Hepatocyte (in vitro differentiated cells): ENCODE measurements around the gene GDPGP1. TPM values are rescaled to one million over a fixed set of nuclear protein-coding genes. Genes with fewer than 3 reads are reported as not detected.

Experiments used
- DNase-seq: peaks from one replicate; pipeline ENCODE4 v3.0.0-alpha.2; 2016; ENCODE audit warnings: low spot score
- H2AFZ ChIP-seq: fragments of 200-600 bp; sonication (generic); 2 replicates; pipeline ENCODE4 v1.6.0; 2016; ENCODE audit warnings: antibody characterized with exemption, mild to moderate bottlenecking
- H3K27ac ChIP-seq: fragments of 200-600 bp; sonication (generic); 2 replicates; pipeline ENCODE4 v1.5.1; 2016; ENCODE audit warnings: mild to moderate bottlenecking
- H3K27me3 ChIP-seq: fragments of 200-600 bp; sonication (generic); 2 replicates; pipeline ENCODE4 v1.6.1; 2016
- H3K36me3 ChIP-seq: fragments of 200-600 bp; sonication (generic); replicated peaks from 2 replicates; pipeline ENCODE4 v1.5.1; 2016; ENCODE audit warnings: low read depth; ENCODE audit not compliant: insufficient read depth
- H3K4me1 ChIP-seq: fragments of 200-600 bp; sonication (generic); 2 replicates; pipeline ENCODE4 v1.5.1; 2016; ENCODE audit warnings: mild to moderate bottlenecking, moderate library complexity; ENCODE audit not compliant: insufficient read depth
- H3K4me2 ChIP-seq: fragments of 200-600 bp; sonication (generic); 2 replicates; pipeline ENCODE4 v1.6.0; 2016
- H3K4me3 ChIP-seq: fragments of 200-600 bp; sonication (generic); 2 replicates; pipeline ENCODE4 v1.5.1; 2016; ENCODE audit warnings: mild to moderate bottlenecking
- H3K79me2 ChIP-seq: fragments of 200-600 bp; sonication (generic); 2 replicates; pipeline ENCODE4 v1.6.0; 2017; ENCODE audit warnings: mild to moderate bottlenecking
- H3K9me2 ChIP-seq: fragments of 200-600 bp; sonication (generic); replicated peaks from 2 replicates; pipeline ENCODE4 v1.6.0; 2017; ENCODE audit warnings: mild to moderate bottlenecking; ENCODE audit not compliant: insufficient read depth
- H3K9me3 ChIP-seq: fragments of 200-600 bp; sonication (generic); 2 replicates; pipeline ENCODE4 v1.5.1; 2016; ENCODE audit warnings: low read depth, mild to moderate bottlenecking
- H4K20me1 ChIP-seq: fragments of 200-600 bp; sonication (generic); 2 replicates; pipeline ENCODE4 v1.6.0; 2016; ENCODE audit warnings: mild to moderate bottlenecking; ENCODE audit not compliant: insufficient read depth, poor library complexity, severe bottlenecking
- EZH2 ChIP-seq: fragments of 200-600 bp; sonication (generic); IDR thresholded peaks from 2 replicates; pipeline ENCODE4 v1.6.1; 2016; ENCODE audit warnings: antibody characterized with exemption, mild to moderate bottlenecking, borderline replicate concordance
- EZH2phosphoT487 ChIP-seq: fragments of 200-600 bp; sonication (generic); IDR thresholded peaks from one replicate; pipeline ENCODE4 v1.6.1; 2018; ENCODE audit warnings: antibody characterized with exemption, mild to moderate bottlenecking, low read depth, moderate library complexity; ENCODE audit not compliant: unreplicated experiment, severe bottlenecking
- whole genome bisulfite sequencing: methylation state at CpG from one replicate; pipeline ENCODE4 v1.1.6; 2016; ENCODE audit warnings: low lambda C conversion rate; ENCODE audit errors: missing lambda C conversion rate; 5-methylcytosine and 5-hydroxymethylcytosine counted together
- polyA plus RNA-seq: library from polyadenylated mRNA; unstranded; fragments of >200 nt; fragmentation: Nextera tagmentation; extraction: Ambion mirVana; gene quantifications from 2 replicates; pipeline ENCODE4 v1.2.1, GENCODE V29; 2016
- total RNA-seq: library from RNA; depleted of rRNA; stranded (reverse); fragments of >200 nt; gene quantifications from 2 replicates; pipeline ENCODE4 v1.2.3, GENCODE V29; 2014
- TF ChIP-seq, protein P1 (sequence below): fragments of 200-600 bp; sonication (generic); IDR thresholded peaks from 2 replicates; pipeline ENCODE4 v1.5.1; 2016; ENCODE audit warnings: antibody characterized with exemption, mild to moderate bottlenecking; ENCODE audit not compliant: poor library complexity

GDPGP1 gene
- total and polyA plus RNA-seq, 2 experiments from 2014 or later, result 0.56 to 6.8 TPM

DNA sequence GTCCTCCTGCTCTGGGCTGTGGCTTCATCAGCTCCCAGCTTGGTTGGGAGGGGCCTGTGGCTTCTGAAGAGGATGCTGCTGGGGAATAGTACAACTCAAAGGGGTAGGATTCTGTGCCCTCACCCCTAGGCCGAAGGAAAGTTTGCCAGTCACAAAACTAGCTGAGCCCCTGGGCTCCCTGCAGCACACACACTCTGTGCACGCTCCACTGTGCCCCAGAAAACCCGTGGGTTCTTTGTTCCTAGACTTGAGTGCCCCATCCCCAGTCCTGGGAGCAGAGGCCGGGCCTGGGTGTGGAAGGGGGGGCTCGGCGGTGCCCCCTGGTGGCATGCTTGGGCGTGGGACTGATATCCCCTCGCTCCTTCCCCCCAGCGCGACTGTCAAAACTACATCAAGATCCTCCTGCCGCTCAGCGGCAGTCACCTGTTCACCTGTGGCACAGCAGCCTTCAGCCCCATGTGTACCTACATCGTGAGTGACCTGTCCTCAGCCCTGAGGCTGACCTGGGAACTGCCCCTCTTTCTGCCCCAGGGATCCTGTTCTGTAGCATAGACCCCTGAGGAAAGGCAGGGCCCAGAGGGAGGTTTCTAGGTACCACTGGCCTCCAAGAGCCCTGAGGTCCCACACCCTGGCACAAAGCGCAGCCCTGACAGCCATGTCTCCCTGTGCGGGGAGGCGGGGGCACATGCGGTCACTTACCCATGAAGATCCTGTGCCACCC lies 14.4 kb upstream of the GDPGP1 start:
- no peaks in the 10 kb centered on the region for H3K9me3 ChIP-seq
- H3K79me2 ChIP-seq, result peaks cover 31% of the 10 kb centered on the region
- H3K4me1 ChIP-seq, result peaks cover 3% of the 10 kb centered on the region
- no peak overlapping the region for H3K4me3 ChIP-seq
- no peak for TF ChIP-seq EZH2
- TF ChIP-seq, protein P1, sequence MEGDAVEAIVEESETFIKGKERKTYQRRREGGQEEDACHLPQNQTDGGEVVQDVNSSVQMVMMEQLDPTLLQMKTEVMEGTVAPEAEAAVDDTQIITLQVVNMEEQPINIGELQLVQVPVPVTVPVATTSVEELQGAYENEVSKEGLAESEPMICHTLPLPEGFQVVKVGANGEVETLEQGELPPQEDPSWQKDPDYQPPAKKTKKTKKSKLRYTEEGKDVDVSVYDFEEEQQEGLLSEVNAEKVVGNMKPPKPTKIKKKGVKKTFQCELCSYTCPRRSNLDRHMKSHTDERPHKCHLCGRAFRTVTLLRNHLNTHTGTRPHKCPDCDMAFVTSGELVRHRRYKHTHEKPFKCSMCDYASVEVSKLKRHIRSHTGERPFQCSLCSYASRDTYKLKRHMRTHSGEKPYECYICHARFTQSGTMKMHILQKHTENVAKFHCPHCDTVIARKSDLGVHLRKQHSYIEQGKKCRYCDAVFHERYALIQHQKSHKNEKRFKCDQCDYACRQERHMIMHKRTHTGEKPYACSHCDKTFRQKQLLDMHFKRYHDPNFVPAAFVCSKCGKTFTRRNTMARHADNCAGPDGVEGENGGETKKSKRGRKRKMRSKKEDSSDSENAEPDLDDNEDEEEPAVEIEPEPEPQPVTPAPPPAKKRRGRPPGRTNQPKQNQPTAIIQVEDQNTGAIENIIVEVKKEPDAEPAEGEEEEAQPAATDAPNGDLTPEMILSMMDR, result peak; percentile 50
- peak; percentile 60 for DNase-seq
- no peak overlapping the region for H3K4me2 ChIP-seq
- no peaks in the 10 kb centered on the region for H3K27me3 ChIP-seq
- no peaks in the 10 kb centered on the region for H3K36me3 ChIP-seq
- 68% methylated on average over 17 of the region's 17 CpGs for WGBS
- H4K20me1 ChIP-seq, result no peaks in the 10 kb centered on the region
- H3K27ac ChIP-seq, result no peak overlapping the region
- H3K9me2 ChIP-seq, result no peaks in the 10 kb centered on the region
- no peak overlapping the region for H2AFZ ChIP-seq

DNA sequence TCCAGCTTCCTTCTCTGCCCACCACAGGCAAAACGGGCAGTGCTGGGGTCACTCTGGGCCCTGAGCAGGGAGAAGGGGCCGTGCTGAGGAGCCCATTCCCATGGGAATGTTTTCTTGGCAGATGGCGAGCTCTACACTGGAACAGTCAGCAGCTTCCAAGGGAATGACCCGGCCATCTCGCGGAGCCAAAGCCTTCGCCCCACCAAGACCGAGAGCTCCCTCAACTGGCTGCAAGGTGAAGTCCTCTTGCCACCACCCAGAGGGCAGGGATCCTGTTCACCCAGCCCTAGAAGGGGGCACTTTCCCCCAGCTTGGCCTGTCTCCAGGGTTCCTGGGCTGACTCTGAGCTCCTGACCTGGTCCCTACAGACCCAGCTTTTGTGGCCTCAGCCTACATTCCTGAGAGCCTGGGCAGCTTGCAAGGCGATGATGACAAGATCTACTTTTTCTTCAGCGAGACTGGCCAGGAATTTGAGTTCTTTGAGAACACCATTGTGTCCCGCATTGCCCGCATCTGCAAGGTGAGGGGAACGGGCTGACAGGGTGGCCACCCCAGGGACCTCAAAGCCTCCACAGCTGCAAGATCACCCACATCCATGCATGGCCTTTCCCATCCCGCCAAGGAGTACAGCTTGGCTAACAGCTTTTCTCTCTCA lies 12.6 kb upstream of the GDPGP1 start:
- Histone ChIP-seq H4K20me1 (no peaks in the 10 kb centered on the region), H3K9me2 (no peaks in the 10 kb centered on the region), H3K9me3 (no peaks in the 10 kb centered on the region), H3K36me3 (no peaks in the 10 kb centered on the region), H3K79me2 (peaks cover 14% of the 10 kb centered on the region), H3K27ac (no peak overlapping the region), H3K27me3 (no peaks in the 10 kb centered on the region), H3K4me3 (no peak overlapping the region), H2AFZ (no peak overlapping the region), H3K4me1 (no peaks in the 10 kb centered on the region), H3K4me2 (no peak overlapping the region)
- 59% methylated on average over 14 of the region's 14 CpGs for WGBS
- DNase-seq, result peak; percentile 84
- TF ChIP-seq, protein P1, result peak; percentile 57
- TF ChIP-seq EZH2, result no peak

DNA sequence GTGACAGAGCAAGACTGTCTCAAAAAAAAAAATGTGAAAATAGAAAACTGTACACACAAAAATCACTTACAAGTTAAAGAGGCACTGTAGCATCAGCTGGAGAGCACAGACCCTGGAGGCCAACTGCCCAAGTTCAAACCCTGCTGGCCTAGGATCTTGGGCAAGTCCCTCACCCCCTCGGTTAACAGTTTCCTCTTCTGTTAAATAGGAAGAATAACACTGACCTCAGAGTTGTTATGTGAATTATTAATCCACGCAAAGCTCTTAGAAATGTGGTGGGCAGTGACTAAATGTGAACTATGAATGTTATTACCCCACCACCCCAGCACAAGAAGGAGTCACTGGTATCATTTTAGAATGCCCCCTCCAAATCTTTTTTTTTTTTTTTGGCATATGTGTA lies 11.5 kb upstream of the GDPGP1 start:
- no peak overlapping the region for H3K4me2 ChIP-seq
- no peak for DNase-seq
- H3K27ac ChIP-seq, result no peak overlapping the region
- no peaks in the 10 kb centered on the region for H3K27me3 ChIP-seq
- H4K20me1 ChIP-seq, result no peaks in the 10 kb centered on the region
- H3K9me3 ChIP-seq, result no peaks in the 10 kb centered on the region
- no peak overlapping the region for H3K4me3 ChIP-seq
- TF ChIP-seq, protein P1, result no peak
- no peak for TF ChIP-seq EZH2phosphoT487
- TF ChIP-seq EZH2, result no peak
- H3K36me3 ChIP-seq, result no peaks in the 10 kb centered on the region
- 94% methylated on average over 2 of the region's 2 CpGs for WGBS
- no peaks in the 10 kb centered on the region for H3K9me2 ChIP-seq
- no peaks in the 10 kb centered on the region for H3K4me1 ChIP-seq
- peaks cover 3% of the 10 kb centered on the region for H3K79me2 ChIP-seq
- H2AFZ ChIP-seq, result no peak overlapping the region
